ENCODE measurements around the gene SPESP1.

The SPESP1 gene

DNA sequence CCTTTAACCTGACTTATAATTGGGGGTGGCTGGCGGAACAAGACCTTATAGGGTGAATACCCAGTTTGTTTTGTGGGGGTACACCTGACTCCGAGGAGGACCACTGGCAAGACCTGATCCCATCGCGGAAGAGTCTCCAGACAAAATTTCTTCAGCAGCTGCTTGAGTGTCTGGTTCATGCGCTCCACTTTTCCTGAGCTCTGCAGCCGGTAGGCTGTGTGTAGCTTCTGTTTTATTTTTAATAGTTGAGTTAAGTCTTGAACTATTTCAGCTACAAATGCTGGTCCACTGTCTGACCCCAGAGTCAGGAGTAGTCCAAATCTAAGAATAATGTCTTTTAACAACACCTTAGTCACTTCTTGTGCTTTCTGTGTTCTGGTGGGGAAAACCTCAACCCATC, 63.0 kb downstream of the SPESP1 start:
- no peak for DNase-seq

- no peak for DNase-seq
Observed at GRCh38 chr15:68994149-68994548, 63.8 kb downstream of the SPESP1 start.

GRCh38 chr15:68994981-68995761, 64.8 kb downstream of the SPESP1 start:
- DNase-seq = no peak
